NOMO-1 treated with DMSO at 0.1 percent for 48 hours (cell line): ENCODE measurements around the gene EIF3K.
A peak's percentile ranks its signal among the peaks of the same experiment; 100 is the strongest.
"Not testable (repeated sequence)": the region's sequence is repeated elsewhere in the genome, so short reads cannot be mapped to it uniquely, and the experiment has no call there.

Source experiments
- DNase-seq: peaks from one replicate; lab custom pipeline; 2025; ENCODE audit not compliant: unreplicated experiment; lab: John Stamatoyannopoulos, UW

Gene EIF3K, protein sequence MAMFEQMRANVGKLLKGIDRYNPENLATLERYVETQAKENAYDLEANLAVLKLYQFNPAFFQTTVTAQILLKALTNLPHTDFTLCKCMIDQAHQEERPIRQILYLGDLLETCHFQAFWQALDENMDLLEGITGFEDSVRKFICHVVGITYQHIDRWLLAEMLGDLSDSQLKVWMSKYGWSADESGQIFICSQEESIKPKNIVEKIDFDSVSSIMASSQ

GRCh38 chr19:38618590-38619360, at the start of gene EIF3K:
TSS of gene EIF3K (plus strand) at chr19:38619188. CDS start at chr19:38619269, 81 bp downstream.
- peak; percentile 99 for DNase-seq

- no peak for DNase-seq
These were observed 49.5 kb upstream of the EIF3K start for GRCh38 chr19:38569368-38569983.

DNA sequence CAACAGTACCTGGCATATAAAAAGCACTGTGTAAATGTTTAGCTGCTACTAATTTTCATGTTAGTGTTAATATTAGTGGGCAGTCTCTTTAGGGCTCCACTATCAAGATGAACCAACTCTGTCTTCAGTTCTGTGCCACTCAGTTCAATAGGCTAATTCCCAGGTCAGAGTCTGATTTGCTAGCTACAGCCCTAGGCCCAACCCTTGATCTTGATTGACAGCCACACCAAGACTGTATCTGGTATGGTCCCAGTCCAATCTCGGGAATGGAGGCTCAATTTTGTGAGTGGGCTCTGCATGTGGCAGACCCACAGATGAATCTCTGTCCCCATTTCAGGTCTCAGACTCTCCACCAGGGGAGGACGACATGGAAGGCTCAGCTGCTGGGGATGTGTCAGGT, 47.3 kb upstream of the EIF3K start:
- DNase-seq: no peak

- DNase-seq: no peak
These were observed 41.2 kb upstream of the EIF3K start for GRCh38 chr19:38577826-38578225.

DNA sequence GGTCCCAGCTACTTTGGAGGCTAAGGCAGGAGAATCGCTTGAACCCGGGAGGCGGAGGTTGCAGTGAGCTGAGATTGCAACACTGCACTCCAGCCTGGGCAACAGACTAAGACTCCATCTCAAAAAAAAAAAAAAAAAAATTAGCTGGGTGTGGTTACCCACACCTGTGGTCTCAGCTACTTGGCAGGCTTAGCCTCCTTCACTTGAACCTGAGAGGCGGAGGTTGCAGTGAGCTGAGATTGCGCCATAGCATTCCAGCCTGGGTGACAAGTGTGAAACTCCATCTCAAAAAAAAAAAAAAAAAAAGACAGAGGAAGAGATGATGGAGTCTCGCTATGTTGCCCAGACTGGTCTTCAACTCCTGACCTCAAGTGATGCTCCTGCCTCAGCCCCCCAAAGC, 39.7 kb upstream of the EIF3K start:
- DNase-seq: not testable (repeated sequence)

DNA sequence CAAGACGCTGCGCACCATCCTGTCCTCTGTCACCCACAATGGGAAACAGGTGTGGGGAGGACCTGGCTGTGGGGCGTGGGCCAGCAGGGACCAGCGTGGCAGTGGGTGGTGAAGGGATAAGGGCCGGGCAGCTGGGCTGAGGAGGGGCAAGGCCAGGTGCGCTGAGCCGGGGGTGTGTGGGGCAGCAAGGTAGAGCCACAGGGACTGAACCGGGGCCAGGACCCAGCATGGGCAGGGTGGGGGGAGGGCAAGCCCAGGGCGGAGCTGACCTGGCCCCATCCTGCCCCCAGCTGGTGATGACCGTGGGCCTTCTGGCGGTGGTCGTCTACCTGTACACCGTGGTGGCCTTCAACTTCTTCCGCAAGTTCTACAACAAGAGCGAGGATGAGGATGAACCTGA, 38.9 kb upstream of the EIF3K start:
- no peak for DNase-seq

DNA sequence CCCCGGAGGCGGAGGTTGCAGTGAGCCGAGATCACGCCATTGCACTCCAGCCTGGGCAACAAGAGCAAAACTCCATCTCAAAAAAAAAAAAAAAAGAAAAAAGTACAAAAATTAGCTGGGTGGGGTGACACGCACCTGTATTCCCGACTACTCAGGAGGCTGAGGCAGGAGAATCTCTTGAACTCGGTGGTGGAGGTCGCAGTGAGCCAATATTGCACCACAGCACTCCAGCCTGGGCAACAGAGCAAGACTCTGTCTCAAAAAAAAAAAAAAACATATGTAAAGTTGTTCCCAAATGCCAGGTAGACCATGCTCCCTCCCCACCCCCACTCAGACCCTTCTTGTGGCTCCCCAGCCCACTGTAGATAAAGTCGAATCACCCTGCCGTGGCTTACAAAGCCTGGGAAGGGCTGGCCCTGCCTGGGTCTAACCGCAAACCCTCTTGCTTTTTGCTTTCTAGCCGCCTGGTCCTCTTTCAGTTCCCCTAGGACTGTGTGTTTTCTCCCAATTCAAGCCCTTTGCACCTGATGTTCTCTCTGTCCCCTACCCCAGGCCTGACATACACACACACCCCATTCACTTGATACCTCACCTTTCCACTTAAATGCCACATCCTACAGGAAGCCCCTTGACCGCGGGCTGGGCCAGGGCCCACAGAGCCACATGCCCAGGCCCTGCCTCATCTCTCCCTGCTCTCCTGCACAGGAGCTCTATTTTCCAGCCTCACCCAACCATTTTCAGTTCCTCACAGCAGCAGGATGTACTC, 35.6 kb upstream of the EIF3K start:
- peak; percentile 62 for DNase-seq

- DNase-seq: no peak
These were observed 35.0 kb upstream of the EIF3K start for GRCh38 chr19:38583985-38584305.

DNA sequence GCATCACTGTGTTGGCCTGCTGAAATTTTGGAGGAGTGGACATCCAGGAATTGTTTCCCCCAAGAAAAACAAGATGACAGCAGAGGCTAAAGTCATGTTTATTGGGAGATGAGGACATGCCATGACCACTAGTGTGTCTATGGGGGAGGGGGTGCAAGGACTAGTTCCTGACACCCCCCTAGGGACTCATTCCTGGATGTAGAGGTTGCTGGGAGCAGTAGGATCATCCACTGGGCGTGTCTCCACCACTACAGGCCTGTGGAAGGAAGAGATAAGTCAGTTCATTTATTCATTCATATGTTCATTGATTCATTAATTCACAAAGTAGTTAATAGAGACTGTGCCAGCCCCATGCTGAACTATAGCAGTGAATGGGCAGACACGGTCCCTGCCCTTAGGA, 31.4 kb upstream of the EIF3K start:
- DNase-seq: no peak

DNA sequence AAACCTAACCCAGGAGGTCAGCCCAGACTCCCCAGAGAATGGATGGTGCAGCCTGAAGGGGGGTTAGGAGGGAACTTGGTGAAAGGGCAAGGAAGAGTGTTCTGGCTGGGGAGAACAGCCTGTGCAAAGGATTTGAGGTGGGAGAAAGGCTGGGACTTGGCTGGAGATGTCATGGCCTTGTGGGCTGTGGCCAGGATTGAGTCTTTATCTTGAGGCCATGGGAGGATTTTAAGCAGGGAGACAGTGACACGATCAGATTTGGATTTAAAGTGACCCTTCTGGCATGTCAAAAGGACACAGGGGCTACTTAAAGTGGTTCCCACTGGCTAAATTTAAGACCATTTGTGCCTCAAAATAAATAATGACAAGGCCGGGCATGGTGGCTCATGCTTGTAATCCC, 30.9 kb upstream of the EIF3K start:
- no peak for DNase-seq

- DNase-seq: no peak
These were observed 26.0 kb upstream of the EIF3K start for GRCh38 chr19:38592940-38593339.

DNA sequence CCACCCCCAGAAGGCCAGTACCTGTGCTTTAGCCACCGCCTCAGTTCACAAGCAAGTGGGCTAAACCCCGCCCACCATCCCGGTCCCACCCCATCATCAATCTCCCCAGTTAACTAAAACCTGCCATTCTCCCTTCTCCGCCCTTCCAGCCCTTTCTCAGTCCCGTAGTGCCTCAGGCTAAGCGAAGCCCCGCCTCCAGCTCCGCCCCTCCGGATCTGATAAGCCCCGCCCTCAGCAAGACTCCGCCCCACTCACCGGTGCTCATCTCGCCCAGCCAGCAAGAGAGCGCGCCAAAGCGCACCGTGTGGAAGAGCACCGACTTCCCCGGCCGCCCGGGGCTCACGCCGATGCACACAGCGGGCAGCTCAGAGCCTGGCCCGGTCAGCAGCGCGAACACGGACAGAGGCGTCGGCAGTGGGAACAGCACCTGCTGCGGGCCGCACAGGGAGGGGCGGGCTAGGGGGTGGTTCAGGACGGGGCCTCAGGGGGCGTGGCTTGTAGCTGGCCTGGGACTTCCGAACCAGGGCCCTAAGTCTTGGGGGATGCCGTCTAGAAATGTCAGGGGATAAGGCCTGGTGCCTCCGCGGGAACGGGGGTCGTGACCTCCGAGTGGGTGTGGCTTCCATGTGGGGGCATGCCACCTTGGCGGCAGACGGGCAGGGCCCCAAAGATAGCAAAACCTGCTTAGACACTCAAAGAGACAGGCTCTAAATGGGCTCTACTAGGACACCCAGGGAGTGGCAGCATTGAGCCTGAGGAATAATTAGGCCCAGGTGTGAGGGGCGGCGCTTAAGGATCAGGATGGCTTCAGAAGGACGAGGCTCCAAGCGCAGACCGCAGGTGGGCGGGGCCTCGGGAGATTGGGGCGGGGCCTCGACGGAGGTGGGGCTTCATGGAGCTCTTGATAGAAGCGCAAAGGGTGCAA, 22.7 kb upstream of the EIF3K start:
- DNase-seq: no peak

DNA sequence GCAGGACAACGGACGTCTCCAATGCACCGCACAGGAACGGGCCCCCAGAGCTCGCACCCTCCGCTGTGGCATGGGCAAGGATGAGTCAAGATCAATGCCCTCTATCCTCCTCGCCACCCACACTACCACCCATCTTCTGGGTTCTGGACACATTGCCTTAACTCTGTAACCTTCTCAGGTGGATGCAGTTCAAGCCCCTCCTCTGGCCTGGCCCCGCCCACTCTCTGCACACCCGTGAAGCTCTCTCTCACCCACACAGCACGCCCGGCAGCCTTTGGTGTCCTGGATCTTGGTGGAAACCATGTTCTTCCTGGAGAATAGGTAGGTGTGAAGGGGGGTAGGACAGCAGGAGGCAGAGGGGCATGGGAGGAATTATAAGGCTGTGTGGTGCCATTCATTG, 21.9 kb upstream of the EIF3K start:
- DNase-seq: no peak

DNA sequence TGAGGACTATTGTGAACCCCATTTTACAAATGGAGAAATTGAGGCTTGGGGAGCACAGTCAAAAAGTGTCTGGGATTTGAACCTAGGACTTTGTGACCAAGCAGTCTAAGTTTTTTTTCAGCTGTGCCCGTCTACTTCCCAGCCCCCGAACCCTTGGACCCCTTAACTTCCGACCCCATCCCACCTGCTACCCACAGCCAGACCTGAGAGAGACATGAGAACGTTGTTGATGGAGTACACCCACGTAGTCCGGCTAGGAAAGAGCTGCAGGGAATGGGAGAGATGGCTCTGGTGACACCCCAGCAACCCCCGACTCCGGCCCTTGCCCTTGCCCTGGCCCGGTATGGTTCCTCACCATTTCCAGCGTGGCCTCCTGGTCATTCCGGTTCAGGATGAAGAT, 19.3 kb upstream of the EIF3K start:
- DNase-seq: no peak

GRCh38 chr19:38602856-38603255, 16.1 kb upstream of the EIF3K start:
- DNase-seq: not testable (repeated sequence)

GRCh38 chr19:38606131-38606530, 12.9 kb upstream of the EIF3K start:
- no peak for DNase-seq

DNA sequence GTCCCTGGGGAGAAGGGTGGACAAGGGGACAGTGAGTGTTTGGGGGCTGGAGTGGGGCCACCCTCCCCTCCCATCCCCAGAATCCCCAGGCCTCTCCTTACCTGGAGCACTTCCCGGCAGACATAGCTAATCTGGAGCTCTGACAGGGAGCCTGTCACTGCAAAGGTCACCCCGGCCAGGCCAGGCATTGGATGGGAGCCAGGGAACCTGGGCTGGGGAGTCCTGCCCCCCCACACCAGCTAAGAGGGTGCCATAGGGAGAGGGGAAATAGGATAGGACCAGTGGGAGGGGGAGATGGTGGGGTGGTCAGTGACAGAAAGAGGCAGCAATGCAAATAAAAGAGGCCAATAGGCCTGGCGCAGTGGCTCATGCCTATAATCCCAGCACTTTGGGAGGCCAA, 4.7 kb upstream of the EIF3K start:
- DNase-seq: no peak

DNA sequence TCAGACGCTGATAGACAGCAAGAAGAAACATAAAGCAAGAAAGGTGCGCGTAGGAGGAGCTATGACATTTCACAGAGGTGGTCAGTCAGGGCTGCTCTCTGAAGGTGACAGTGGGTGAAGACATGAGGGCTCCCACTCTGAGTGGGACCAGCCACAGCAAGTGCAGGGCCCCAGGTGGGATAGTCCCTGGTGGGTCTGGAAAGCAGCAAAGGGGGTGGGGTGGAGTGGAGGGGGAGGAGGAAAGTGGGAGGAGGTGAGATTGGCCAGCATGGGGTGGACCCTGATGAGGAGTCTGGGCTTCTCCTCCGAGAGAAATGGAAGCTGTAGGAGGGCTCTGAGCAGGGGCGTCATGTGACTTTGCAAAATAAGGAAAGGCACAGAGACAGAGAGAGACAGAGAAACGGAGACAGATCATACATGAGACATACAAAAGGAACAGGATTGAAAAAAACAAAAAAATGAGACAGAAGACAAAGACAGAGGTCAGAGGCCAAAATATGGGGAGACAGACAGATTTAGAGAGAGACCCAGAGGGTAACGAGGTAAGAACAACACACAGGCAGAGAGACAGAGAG, 3.9 kb upstream of the EIF3K start:
- DNase-seq: no peak

DNA sequence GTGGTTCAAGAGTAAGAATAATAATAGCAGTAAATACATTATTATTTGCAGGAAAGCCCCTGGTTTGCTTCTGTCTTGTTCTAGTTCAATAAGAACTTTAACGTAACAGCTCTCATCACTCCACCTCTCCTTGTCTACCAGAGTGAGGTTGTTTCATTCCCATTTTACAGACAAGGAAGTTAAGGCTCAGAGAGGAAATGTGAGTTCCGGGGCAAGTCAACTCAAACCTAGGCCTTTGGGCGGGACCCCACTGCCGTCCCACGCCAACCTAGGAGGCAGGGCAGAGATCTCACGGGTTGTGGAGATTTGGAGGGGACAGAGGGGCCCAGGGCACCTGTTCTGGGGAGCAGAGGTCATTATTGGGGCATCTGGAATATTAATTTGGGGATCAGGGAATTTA, 2.7 kb upstream of the EIF3K start:
- no peak for DNase-seq

DNA sequence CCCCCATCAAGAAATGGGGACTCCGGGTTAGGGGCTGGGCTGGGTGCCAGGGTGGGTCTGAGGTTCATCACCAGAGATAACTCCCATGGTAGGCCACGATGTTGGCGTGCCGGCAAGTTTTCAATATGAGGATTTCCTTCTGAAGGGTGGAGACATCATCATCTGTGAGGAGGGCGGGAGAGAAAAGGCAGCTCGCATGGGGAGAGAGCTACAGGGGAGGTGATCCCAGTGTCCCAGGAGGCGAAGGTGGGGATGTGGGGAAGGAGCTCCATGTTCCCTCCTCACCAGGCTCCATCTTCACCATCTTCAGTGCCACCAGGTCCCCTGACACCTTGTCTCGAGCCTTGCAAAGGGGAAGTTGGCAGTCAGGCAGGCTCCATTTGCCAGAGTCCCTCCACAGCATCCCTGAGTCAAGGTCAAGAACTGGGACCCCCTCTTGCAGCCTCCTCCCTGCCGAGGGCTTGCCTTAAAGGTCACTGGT, 1.7 kb upstream of the EIF3K start:
- no peak for DNase-seq
